HepG2 (cell line): Measurements from ENCODE around the gene CDV3. TPM values are rescaled to one million over a fixed set of nuclear protein-coding genes. Genes with fewer than 3 reads are reported as not detected.

Experiments used
- FLYWCH1 ChIP-seq: sonication (generic); formaldehyde crosslinking; IDR thresholded peaks from 2 replicates; pipeline ENCODE4 v1.8.1; 2023; ENCODE audit warnings: mild to moderate bottlenecking, missing genetic modification reagents
- GZF1 ChIP-seq: sonication (generic); formaldehyde crosslinking; IDR thresholded peaks from 2 replicates; pipeline ENCODE4 v1.5.1; 2020; ENCODE audit warnings: mild to moderate bottlenecking, missing genetic modification reagents
- HNF4A ChIP-seq: sonication (generic); formaldehyde crosslinking; IDR thresholded peaks from 2 replicates; pipeline ENCODE4 v1.4.0; 2020; ENCODE audit warnings: missing genetic modification reagents
- NBN ChIP-seq: fragments of 450-650 bp; conservative IDR thresholded peaks from 2 replicates; pipeline ENCODE4 v1.6.1; 2017
- TBP ChIP-seq: sonication (generic); formaldehyde crosslinking; IDR thresholded peaks from 2 replicates; pipeline ENCODE4 v1.5.0; 2020; ENCODE audit warnings: missing genetic modification reagents
- TEAD3 ChIP-seq: optimal IDR thresholded peaks from 2 replicates; pipeline ENCODE3; 2016; ENCODE audit warnings: borderline replicate concordance
- ZEB1 ChIP-seq: IDR thresholded peaks from 2 replicates; pipeline ENCODE4 v1.6.1; 2012; ENCODE audit warnings: mild to moderate bottlenecking, low read depth, inconsistent platforms; ENCODE audit not compliant: insufficient replicate concordance
- ZNF780A ChIP-seq: sonication (generic); formaldehyde crosslinking; IDR thresholded peaks from 2 replicates; pipeline ENCODE4 v1.8.0; 2022; ENCODE audit warnings: mild to moderate bottlenecking, missing genetic modification reagents, moderate library complexity
- polyA plus RNA-seq, 8 experiments: library from polyadenylated mRNA; depleted of rRNA in 3 of 8; stranded (reverse) in 7 of 8; unstranded in 1 of 8; fragments of >200 nt; fragmentation: Illumina TruSeq in 4 of 8; extraction: Trizol in 4 of 8; gene quantifications; 2 replicates each; pipeline versions ENCODE4 v1.2.1 to v1.2.3, GENCODE V29; 2011 to 2016; ENCODE audit warnings: low read depth in 4 of 8, missing spikeins in 1 of 8, mixed read lengths in 1 of 8; ENCODE audit not compliant: insufficient read depth in 1 of 8
- total RNA-seq, 5 experiments: library from RNA; depleted of rRNA; stranded (reverse); fragments of >200 nt; fragmentation: Illumina TruSeq; extraction: Trizol; gene quantifications; 2 replicates each; pipeline ENCODE4 v1.2.3, GENCODE V29; 2016; ENCODE audit warnings: low read depth in 1 of 5
- TF ChIP-seq, protein P1 (sequence below): sonication (generic); formaldehyde crosslinking; IDR thresholded peaks from 2 replicates; pipeline ENCODE4 v1.4.0; 2020; ENCODE audit warnings: mild to moderate bottlenecking, missing genetic modification reagents, borderline replicate concordance
- TF ChIP-seq, protein P2 (sequence below): sonication (generic); formaldehyde crosslinking; IDR thresholded peaks from 2 replicates; pipeline ENCODE4 v1.5.1; 2020; ENCODE audit warnings: missing genetic modification reagents, mild to moderate bottlenecking, borderline replicate concordance
- TF ChIP-seq, protein P3 (sequence below): sonication (generic); formaldehyde crosslinking; IDR thresholded peaks from 2 replicates; pipeline ENCODE4 v1.8.1; 2022; ENCODE audit warnings: low read depth, mild to moderate bottlenecking, missing genetic modification reagents
- TF ChIP-seq, protein P4 (sequence below): sonication (generic); formaldehyde crosslinking; IDR thresholded peaks from 2 replicates; pipeline ENCODE4 v1.5.0; 2020; ENCODE audit warnings: missing genetic modification reagents
- TF ChIP-seq, protein P5 (sequence below): sonication (generic); formaldehyde crosslinking; IDR thresholded peaks from 2 replicates; pipeline ENCODE4; 2020; ENCODE audit warnings: missing genetic modification reagents, mild to moderate bottlenecking, borderline replicate concordance

Gene CDV3
- total and polyA plus RNA-seq, 2 of the 13 experiments (the other 11 are each of a cell fraction or from before 2014, with no cell fraction given), result 46.6 to 145 TPM

DNA sequence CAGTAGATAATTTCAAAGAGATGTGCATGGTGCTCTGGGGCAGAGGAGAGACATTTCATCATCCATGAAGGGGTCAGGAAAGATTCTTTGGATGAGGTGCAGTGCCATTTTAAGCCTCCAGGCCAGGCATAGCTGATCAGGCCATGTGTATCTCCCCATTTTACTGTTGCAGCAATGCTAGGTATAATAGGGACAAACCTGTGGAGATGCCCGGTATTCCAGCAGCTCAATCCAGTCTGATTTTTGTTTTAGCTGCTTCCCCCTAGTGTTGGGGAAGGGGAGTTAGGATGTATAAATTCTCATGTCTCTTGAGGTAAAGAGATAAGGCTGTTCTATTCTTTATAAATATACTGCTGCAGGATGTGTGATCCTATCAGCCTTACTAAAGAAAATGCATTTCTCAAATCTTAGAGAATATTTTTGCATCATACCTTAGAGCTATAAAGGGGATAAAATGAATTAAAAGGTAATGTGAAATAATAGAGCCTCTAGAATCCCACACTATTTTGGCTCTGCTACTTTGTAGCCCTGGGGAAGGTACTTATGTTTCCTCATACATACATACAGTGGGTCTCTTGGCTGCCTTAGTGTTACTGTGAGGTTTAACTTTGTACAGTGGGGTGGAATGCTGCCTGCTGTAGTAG is 5.2 kb downstream of the CDV3 start (continued):
- TF ChIP-seq, protein P1, sequence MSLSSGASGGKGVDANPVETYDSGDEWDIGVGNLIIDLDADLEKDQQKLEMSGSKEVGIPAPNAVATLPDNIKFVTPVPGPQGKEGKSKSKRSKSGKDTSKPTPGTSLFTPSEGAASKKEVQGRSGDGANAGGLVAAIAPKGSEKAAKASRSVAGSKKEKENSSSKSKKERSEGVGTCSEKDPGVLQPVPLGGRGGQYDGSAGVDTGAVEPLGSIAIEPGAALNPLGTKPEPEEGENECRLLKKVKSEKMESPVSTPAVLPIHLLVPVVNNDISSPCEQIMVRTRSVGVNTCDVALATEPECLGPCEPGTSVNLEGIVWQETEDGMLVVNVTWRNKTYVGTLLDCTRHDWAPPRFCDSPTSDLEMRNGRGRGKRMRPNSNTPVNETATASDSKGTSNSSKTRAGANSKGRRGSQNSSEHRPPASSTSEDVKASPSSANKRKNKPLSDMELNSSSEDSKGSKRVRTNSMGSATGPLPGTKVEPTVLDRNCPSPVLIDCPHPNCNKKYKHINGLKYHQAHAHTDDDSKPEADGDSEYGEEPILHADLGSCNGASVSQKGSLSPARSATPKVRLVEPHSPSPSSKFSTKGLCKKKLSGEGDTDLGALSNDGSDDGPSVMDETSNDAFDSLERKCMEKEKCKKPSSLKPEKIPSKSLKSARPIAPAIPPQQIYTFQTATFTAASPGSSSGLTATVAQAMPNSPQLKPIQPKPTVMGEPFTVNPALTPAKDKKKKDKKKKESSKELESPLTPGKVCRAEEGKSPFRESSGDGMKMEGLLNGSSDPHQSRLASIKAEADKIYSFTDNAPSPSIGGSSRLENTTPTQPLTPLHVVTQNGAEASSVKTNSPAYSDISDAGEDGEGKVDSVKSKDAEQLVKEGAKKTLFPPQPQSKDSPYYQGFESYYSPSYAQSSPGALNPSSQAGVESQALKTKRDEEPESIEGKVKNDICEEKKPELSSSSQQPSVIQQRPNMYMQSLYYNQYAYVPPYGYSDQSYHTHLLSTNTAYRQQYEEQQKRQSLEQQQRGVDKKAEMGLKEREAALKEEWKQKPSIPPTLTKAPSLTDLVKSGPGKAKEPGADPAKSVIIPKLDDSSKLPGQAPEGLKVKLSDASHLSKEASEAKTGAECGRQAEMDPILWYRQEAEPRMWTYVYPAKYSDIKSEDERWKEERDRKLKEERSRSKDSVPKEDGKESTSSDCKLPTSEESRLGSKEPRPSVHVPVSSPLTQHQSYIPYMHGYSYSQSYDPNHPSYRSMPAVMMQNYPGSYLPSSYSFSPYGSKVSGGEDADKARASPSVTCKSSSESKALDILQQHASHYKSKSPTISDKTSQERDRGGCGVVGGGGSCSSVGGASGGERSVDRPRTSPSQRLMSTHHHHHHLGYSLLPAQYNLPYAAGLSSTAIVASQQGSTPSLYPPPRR (CRISPR knock-in tag), result no peak
- TF ChIP-seq, protein P2, sequence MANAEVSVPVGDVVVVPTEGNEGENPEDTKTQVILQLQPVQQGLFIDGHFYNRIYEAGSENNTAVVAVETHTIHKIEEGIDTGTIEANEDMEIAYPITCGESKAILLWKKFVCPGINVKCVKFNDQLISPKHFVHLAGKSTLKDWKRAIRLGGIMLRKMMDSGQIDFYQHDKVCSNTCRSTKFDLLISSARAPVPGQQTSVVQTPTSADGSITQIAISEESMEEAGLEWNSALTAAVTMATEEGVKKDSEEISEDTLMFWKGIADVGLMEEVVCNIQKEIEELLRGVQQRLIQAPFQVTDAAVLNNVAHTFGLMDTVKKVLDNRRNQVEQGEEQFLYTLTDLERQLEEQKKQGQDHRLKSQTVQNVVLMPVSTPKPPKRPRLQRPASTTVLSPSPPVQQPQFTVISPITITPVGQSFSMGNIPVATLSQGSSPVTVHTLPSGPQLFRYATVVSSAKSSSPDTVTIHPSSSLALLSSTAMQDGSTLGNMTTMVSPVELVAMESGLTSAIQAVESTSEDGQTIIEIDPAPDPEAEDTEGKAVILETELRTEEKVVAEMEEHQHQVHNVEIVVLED (CRISPR knock-in tag), result no peak
- TF ChIP-seq, protein P3, sequence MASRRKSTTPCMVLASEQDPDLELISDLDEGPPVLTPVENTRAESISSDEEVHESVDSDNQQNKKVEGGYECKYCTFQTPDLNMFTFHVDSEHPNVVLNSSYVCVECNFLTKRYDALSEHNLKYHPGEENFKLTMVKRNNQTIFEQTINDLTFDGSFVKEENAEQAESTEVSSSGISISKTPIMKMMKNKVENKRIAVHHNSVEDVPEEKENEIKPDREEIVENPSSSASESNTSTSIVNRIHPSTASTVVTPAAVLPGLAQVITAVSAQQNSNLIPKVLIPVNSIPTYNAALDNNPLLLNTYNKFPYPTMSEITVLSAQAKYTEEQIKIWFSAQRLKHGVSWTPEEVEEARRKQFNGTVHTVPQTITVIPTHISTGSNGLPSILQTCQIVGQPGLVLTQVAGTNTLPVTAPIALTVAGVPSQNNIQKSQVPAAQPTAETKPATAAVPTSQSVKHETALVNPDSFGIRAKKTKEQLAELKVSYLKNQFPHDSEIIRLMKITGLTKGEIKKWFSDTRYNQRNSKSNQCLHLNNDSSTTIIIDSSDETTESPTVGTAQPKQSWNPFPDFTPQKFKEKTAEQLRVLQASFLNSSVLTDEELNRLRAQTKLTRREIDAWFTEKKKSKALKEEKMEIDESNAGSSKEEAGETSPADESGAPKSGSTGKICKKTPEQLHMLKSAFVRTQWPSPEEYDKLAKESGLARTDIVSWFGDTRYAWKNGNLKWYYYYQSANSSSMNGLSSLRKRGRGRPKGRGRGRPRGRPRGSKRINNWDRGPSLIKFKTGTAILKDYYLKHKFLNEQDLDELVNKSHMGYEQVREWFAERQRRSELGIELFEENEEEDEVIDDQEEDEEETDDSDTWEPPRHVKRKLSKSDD, result no peak
- TF ChIP-seq ZEB1, result no peak
- no peak for TF ChIP-seq NBN
- TF ChIP-seq GZF1 (CRISPR knock-in tag), result no peak
- TF ChIP-seq, protein P4, sequence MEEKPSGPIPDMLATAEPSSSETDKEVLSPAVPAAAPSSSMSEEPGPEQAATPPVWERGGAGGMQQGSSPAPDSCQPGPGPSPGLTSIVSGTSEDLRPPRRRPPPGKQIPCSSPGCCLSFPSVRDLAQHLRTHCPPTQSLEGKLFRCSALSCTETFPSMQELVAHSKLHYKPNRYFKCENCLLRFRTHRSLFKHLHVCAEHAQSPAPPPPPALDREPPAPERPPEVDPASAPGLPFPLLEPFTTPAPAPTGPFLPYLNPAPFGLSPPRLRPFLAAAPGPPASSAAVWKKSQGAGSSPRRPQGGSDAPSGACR, result no peak
- TF ChIP-seq FLYWCH1 (CRISPR knock-in tag), result no peak
- 0 out of 2 replicates have a peak, but pooled peaks have one; percentile 6 for TF ChIP-seq HNF4A
- TF ChIP-seq TEAD3 (CRISPR knock-in tag), result peak; percentile 60
- TF ChIP-seq, protein P5, sequence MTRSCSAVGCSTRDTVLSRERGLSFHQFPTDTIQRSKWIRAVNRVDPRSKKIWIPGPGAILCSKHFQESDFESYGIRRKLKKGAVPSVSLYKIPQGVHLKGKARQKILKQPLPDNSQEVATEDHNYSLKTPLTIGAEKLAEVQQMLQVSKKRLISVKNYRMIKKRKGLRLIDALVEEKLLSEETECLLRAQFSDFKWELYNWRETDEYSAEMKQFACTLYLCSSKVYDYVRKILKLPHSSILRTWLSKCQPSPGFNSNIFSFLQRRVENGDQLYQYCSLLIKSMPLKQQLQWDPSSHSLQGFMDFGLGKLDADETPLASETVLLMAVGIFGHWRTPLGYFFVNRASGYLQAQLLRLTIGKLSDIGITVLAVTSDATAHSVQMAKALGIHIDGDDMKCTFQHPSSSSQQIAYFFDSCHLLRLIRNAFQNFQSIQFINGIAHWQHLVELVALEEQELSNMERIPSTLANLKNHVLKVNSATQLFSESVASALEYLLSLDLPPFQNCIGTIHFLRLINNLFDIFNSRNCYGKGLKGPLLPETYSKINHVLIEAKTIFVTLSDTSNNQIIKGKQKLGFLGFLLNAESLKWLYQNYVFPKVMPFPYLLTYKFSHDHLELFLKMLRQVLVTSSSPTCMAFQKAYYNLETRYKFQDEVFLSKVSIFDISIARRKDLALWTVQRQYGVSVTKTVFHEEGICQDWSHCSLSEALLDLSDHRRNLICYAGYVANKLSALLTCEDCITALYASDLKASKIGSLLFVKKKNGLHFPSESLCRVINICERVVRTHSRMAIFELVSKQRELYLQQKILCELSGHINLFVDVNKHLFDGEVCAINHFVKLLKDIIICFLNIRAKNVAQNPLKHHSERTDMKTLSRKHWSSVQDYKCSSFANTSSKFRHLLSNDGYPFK (CRISPR knock-in tag), result no peak
- TF ChIP-seq ZNF780A (CRISPR knock-in tag), result no peak
- TF ChIP-seq TBP (CRISPR knock-in tag), result no peak
